ENCODE data around the gene TGM2. TPM values are rescaled to one million over a fixed set of nuclear protein-coding genes. Genes with fewer than 3 reads are reported as not detected.

The TGM2 gene
- total RNA-seq, 1 donor from 2014 or later: 92.8 TPM

DNA sequence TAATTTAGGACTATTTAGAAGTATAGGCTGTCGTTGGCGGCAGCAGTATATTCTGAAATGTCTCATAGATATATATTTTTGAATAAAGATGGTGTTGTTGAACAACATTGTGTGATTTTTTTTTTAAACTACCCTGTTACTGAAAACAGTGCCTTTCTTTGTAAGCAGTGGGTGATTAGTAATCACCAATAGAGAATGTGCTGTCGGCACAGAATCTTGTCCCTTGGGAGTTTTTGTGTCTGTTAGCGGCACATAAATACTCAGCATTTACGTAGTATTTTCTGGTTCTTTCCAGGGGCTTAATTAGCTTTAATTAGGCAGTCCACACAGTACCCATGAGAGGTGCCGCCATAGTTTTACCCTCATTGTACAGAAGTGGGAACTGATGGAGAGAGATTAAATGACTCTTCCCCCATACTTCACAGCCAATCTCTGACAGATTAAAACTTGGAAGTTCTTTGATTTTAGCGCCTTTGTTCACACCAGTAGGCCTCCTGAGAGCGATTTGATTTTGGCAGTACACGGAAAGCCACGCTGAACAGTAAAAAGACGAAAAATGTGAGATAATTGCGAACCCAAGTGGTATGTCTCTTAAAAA is 72.7 kb downstream of the TGM2 start:
- Histone ChIP-seq H3K9me3 (no peaks in the 10 kb centered on the region), H3K36me3 (peaks cover 5 to 27% of the 10 kb centered on the region in 2 donors), H3K4me1 (peaks cover 13% of the 10 kb centered on the region), H3K27ac (no peak overlapping the region), H3K4me3 (no peak overlapping the region), H3K27me3 (no peaks in the 10 kb centered on the region)
- intact Hi-C loops (cut with DNase I): no loop called here
- TF ChIP-seq POLR2AphosphoS5 (IDR thresholded peaks at IDR 0.05; ENCODE audit: insufficient read depth in 1 of 2, low read depth in 1 of 2) (no peak), CTCF (IDR thresholded peaks at IDR 0.05) (no peak), POLR2A (IDR thresholded peaks at IDR 0.05) (no peak)
- peak in 1 of 2 donors; percentile 20 for DNase-seq (ENCODE audit: extremely low spot score in 2 of 2)

- H3K36me3 ChIP-seq: peaks cover 5 to 32% of the 10 kb centered on the region in 2 donors
- H3K9me3 ChIP-seq: no peaks in the 10 kb centered on the region
- no peak overlapping the region for H3K4me3 ChIP-seq
- no peak overlapping the region for H3K27ac ChIP-seq
- no peaks in the 10 kb centered on the region for H3K27me3 ChIP-seq
- TF ChIP-seq CTCF (IDR thresholded peaks at IDR 0.05): no peak
- no peak for TF ChIP-seq POLR2A (IDR thresholded peaks at IDR 0.05)
- peak in 1 of 2 donors; percentile 56 for DNase-seq (ENCODE audit: extremely low spot score in 2 of 2)
- peaks cover 13% of the 10 kb centered on the region for H3K4me1 ChIP-seq
- intact Hi-C loops (cut with DNase I): no loop called here
Observed at GRCh38 chr20:38091441-38092216, 73.4 kb downstream of the TGM2 start.

- intact Hi-C loops (cut with DNase I): no loop called here
- peaks cover 5 to 37% of the 10 kb centered on the region in 2 donors for H3K36me3 ChIP-seq
- no peak overlapping the region for H3K4me3 ChIP-seq
- no peaks in the 10 kb centered on the region for H3K9me3 ChIP-seq
- no peak overlapping the region for H3K27ac ChIP-seq
- no peak for TF ChIP-seq POLR2A (IDR thresholded peaks at IDR 0.05)
- TF ChIP-seq POLR2AphosphoS5 (IDR thresholded peaks at IDR 0.05; ENCODE audit: insufficient read depth in 1 of 2, low read depth in 1 of 2): no peak
- no peak for TF ChIP-seq CTCF (IDR thresholded peaks at IDR 0.05)
- H3K27me3 ChIP-seq: no peaks in the 10 kb centered on the region
- peaks cover 10% of the 10 kb centered on the region for H3K4me1 ChIP-seq
- DNase-seq (ENCODE audit: extremely low spot score in 2 of 2): no peak
Observed at GRCh38 chr20:38090061-38090460, 75.0 kb downstream of the TGM2 start.

GRCh38 chr20:38089500-38089899 is 75.6 kb downstream of the TGM2 start:
- no peak overlapping the region for H3K27ac ChIP-seq
- H3K4me1 ChIP-seq: peaks cover 10% of the 10 kb centered on the region
- H3K4me3 ChIP-seq: no peak overlapping the region
- peak in 1 of 2 donors; percentile 60 for DNase-seq (ENCODE audit: extremely low spot score in 2 of 2)
- no peak for TF ChIP-seq POLR2AphosphoS5 (IDR thresholded peaks at IDR 0.05; ENCODE audit: insufficient read depth in 1 of 2, low read depth in 1 of 2)
- TF ChIP-seq CTCF (IDR thresholded peaks at IDR 0.05): no peak
- TF ChIP-seq POLR2A (IDR thresholded peaks at IDR 0.05): no peak
- H3K27me3 ChIP-seq: no peaks in the 10 kb centered on the region
- no peaks in the 10 kb centered on the region for H3K9me3 ChIP-seq
- H3K36me3 ChIP-seq: peaks cover 5 to 37% of the 10 kb centered on the region in 2 donors
- intact Hi-C loops (cut with DNase I): no loop called here

- intact Hi-C loops (cut with DNase I): no loop called here
- H3K9me3 ChIP-seq: no peaks in the 10 kb centered on the region
- no peak for TF ChIP-seq CTCF (IDR thresholded peaks at IDR 0.05)
- TF ChIP-seq POLR2AphosphoS5 (IDR thresholded peaks at IDR 0.05; ENCODE audit: insufficient read depth in 1 of 2, low read depth in 1 of 2): no peak
- TF ChIP-seq POLR2A (IDR thresholded peaks at IDR 0.05): no peak
- no peak overlapping the region for H3K4me3 ChIP-seq
- H3K4me1 ChIP-seq: peaks cover 8% of the 10 kb centered on the region
- no peak overlapping the region for H3K27ac ChIP-seq
- H3K27me3 ChIP-seq: no peaks in the 10 kb centered on the region
- H3K36me3 ChIP-seq: peaks cover 5 to 31% of the 10 kb centered on the region in 2 donors
- DNase-seq (ENCODE audit: extremely low spot score in 2 of 2): no peak
Observed at GRCh38 chr20:38085026-38085425, 80.0 kb downstream of the TGM2 start.
